ENCODE results near the gene ATAD3A. TPM values are rescaled to one million over a fixed set of nuclear protein-coding genes. Genes with fewer than 3 reads are reported as not detected.

Gene ATAD3A
- total RNA-seq, 1 donor from 2014 or later = 52.6 TPM

DNA sequence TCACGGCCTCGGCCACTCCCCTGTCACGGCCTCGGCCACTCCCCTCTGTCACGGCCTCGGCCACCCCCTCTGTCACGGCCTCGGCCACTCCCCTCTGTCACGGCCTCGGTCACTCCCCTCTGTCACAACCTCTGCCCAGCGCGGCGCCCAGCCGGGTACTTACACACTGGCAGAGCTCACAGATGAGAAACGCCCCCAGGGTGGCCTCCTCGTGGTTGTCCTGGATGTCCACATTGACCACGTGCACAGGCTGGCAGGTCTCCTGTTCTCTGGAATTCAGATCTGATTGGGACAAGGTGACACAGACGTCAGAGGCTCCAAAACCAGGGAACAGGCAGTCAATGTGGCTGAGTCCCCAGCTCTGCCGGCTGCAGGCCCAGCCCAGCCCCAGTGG is 31.7 kb downstream of the ATAD3A start:
- no peak overlapping the region for H3K4me3 ChIP-seq (ENCODE audit: low read depth, low read length)
- no peak for DNase-seq (ENCODE audit: low read depth)
- TF ChIP-seq CTCF (conservative IDR thresholded peaks at IDR 0.05; ENCODE audit: low read depth, low read length) = no peak

- no peak for DNase-seq (ENCODE audit: low read depth)
- no peak overlapping the region for H3K4me3 ChIP-seq (ENCODE audit: low read depth, low read length)
- no peak for TF ChIP-seq CTCF (conservative IDR thresholded peaks at IDR 0.05; ENCODE audit: low read depth, low read length)
Observed at GRCh38 chr1:1544544-1544943, 32.6 kb downstream of the ATAD3A start.

DNA sequence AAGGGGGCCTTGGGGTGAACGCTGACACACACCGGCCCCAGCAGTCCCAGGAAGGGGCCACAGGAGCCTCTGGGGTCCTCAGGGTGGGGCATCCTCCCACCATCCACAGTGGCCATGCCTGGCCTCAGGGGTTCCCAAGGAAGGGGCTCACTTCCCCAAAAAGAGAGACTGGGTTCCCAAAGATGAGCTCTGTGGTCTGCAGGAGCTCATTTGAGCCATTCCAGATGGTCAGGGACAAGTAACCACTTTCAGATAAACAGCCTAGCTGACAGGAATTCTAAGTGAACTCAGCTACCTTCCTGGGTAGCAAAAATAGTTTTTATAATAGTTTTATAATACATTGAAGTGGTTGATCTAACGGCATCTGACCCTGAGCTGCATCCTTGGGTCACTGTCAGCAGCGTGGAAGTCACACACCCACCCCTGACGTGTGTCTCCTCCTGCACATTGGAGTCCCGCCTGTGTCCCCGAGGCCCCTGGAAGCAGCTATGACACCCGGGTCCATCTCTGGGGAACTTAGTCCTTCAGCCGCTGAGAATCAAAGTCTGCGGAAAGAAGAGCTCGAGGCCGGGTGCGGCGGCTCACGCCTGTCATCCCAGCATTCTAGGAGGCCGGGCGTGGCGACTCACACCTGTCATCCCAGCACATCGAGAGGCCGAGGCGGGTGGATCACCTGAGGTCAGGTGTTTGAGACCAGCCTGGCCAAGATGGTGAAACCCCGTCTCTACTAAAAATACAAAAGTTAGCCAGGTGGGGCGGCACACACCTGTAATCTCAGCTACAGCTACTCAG is 34.2 kb downstream of the ATAD3A start:
- H3K4me3 ChIP-seq (ENCODE audit: low read depth, low read length) = no peak overlapping the region
- DNase-seq (ENCODE audit: low read depth) = no peak
- TF ChIP-seq CTCF (conservative IDR thresholded peaks at IDR 0.05; ENCODE audit: low read depth, low read length) = no peak

- no peak for DNase-seq (ENCODE audit: low read depth)
- no peak for TF ChIP-seq CTCF (conservative IDR thresholded peaks at IDR 0.05; ENCODE audit: low read depth, low read length)
- H3K4me3 ChIP-seq (ENCODE audit: low read depth, low read length) = no peak overlapping the region
Observed at GRCh38 chr1:1547011-1547410, 35.0 kb downstream of the ATAD3A start.

- TF ChIP-seq CTCF (conservative IDR thresholded peaks at IDR 0.05; ENCODE audit: low read depth, low read length) = no peak
- no peak overlapping the region for H3K4me3 ChIP-seq (ENCODE audit: low read depth, low read length)
- DNase-seq (ENCODE audit: low read depth) = no peak
Observed at GRCh38 chr1:1547476-1547875, 35.5 kb downstream of the ATAD3A start.

GRCh38 chr1:1548591-1548990 is 36.6 kb downstream of the ATAD3A start:
- H3K4me3 ChIP-seq (ENCODE audit: low read depth, low read length) = no peak overlapping the region
- no peak for TF ChIP-seq CTCF (conservative IDR thresholded peaks at IDR 0.05; ENCODE audit: low read depth, low read length)
- DNase-seq (ENCODE audit: low read depth) = no peak

DNA sequence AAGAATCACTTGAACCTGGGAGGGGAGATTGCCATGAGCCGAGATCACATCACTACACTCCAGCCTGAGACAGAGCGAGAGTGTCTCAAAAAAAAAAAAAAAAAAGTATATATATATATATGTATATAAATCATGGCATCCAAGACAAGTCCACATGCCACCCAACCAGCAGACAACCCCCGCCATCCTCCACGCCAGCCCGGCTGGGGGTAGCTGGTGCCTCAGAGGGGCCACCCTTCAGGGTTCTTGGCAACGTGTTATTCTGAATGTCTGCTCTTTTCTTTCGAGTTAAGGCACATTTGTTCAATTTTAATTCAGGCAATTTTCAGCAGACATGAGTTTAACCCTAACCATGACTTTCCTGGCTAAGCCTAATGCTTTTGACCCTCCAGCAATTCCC is 38.1 kb downstream of the ATAD3A start:
- H3K4me3 ChIP-seq (ENCODE audit: low read depth, low read length) = no peak overlapping the region
- no peak for DNase-seq (ENCODE audit: low read depth)
- no peak for TF ChIP-seq CTCF (conservative IDR thresholded peaks at IDR 0.05; ENCODE audit: low read depth, low read length)
